B cell (primary cell): ENCODE measurements around the gene TP63. TPM values are rescaled to one million over a fixed set of nuclear protein-coding genes. Genes with fewer than 3 reads are reported as not detected.

Experiments used
- ATAC-seq: fragments of 200-7000 bp; cut with Tn5 transposase; one replicate; pipeline ENCODE4 v1.10.0; 2021; ENCODE audit warnings: low read depth, mild to moderate bottlenecking, moderate number of reproducible peaks, moderate library complexity
- CTCF ChIA-PET: fragments of 350-600 bp; sonication (Branson Sonifier 250); formaldehyde crosslinking; loops from one replicate; lab custom pipeline; 2021; ENCODE audit warnings: antibody characterized with exemption, inconsistent platforms; lab: Charles Lee
- POLR2A ChIA-PET: fragments of 350-600 bp; sonication (Branson Sonifier 250); formaldehyde crosslinking; loops from one replicate; lab custom pipeline; 2021; ENCODE audit warnings: antibody characterized with exemption; lab: Charles Lee
- DNase-seq: peaks from one replicate; pipeline ENCODE4 v3.0.0; 2013
- H2AFZ ChIP-seq: 2 replicates; pipeline ENCODE4 v1.6.1; 2012; ENCODE audit warnings: mild to moderate bottlenecking, low read depth, low read length; ENCODE audit not compliant: insufficient read depth, poor library complexity, severe bottlenecking
- H3K27ac ChIP-seq, 2 donors: 1 replicate in 1 of 2; 2 replicates in 1 of 2; pipeline ENCODE4 v1.5.1; 2012 to 2013; ENCODE audit warnings: low read length in 2 of 2, mild to moderate bottlenecking in 2 of 2, moderate library complexity in 1 of 2
- H3K27me3 ChIP-seq, 4 experiments: fragments of 200-600 bp in 1 of 4; sonication (generic) in 1 of 4; replicated peaks in 1 of 4; 1 replicate in 2 of 4; 2 replicates in 2 of 4; pipeline versions ENCODE4 v1.6.1 to v1.7.0; 2013 to 2016; ENCODE audit warnings: low read length in 3 of 4, mild to moderate bottlenecking in 2 of 4, mixed read lengths in 1 of 4, moderate library complexity in 1 of 4; ENCODE audit not compliant: insufficient read depth in 4 of 4, control insufficient read depth in 3 of 4; ENCODE audit errors: control extremely low read depth in 1 of 4
- H3K36me3 ChIP-seq, 2 experiments: replicated peaks in 1 of 2; 1 replicate in 1 of 2; 2 replicates in 1 of 2; pipeline versions ENCODE4 v1.6.1 to v1.7.1; 2013; ENCODE audit warnings: low read length in 1 of 2; ENCODE audit not compliant: insufficient read depth in 2 of 2, control insufficient read depth in 1 of 2; ENCODE audit errors: control extremely low read depth in 1 of 2, extremely low read depth in 1 of 2
- H3K4me1 ChIP-seq, 2 donors: fragments of 200-600 bp in 1 of 2; sonication (generic) in 1 of 2; 1 replicate in 1 of 2; 2 replicates in 1 of 2; pipeline versions ENCODE4 v1.5.1 to v1.6.1; 2013 to 2017; ENCODE audit warnings: low read length in 2 of 2; ENCODE audit not compliant: control insufficient read depth in 2 of 2, insufficient read depth in 2 of 2
- H3K4me2 ChIP-seq: replicated peaks from 2 replicates; pipeline ENCODE3; 2012; ENCODE audit warnings: mild to moderate bottlenecking, low read depth, low read length; ENCODE audit not compliant: poor library complexity, severe bottlenecking
- H3K4me3 ChIP-seq, 5 experiments: fragments of 200-600 bp in 1 of 5; sonication (generic) in 1 of 5; 1 replicate in 3 of 5; 2 replicates in 2 of 5; pipeline versions ENCODE4 v1.5.1 to v1.7.0; 2011 to 2016; ENCODE audit warnings: low read length in 4 of 5, mild to moderate bottlenecking in 4 of 5, low read depth in 2 of 5, control low read depth in 1 of 5, moderate library complexity in 1 of 5; ENCODE audit not compliant: insufficient read depth in 1 of 5; ENCODE audit errors: control extremely low read depth in 1 of 5, extremely low read depth in 1 of 5
- H3K79me2 ChIP-seq: fragments of 200-600 bp; sonication (generic); one replicate; pipeline ENCODE4 v1.6.0; 2016; ENCODE audit warnings: low read length; ENCODE audit not compliant: control insufficient read depth, insufficient read depth
- H3K9ac ChIP-seq: fragments of 200-600 bp; sonication (generic); 2 replicates; pipeline ENCODE4 v1.6.1; 2017; ENCODE audit warnings: mild to moderate bottlenecking, low read length, moderate library complexity
- H3K9me3 ChIP-seq, 3 donors: one replicate each; pipeline versions ENCODE4 v1.6.1 to v1.7.1; 2013; ENCODE audit warnings: low read length in 2 of 3; ENCODE audit not compliant: control insufficient read depth in 2 of 3, insufficient read depth in 1 of 3; ENCODE audit errors: control extremely low read depth in 1 of 3
- H4K20me1 ChIP-seq: 2 replicates; pipeline ENCODE4 v1.6.0; 2012; ENCODE audit warnings: mild to moderate bottlenecking, low read length; ENCODE audit not compliant: insufficient read depth, control insufficient read depth, poor library complexity, severe bottlenecking
- H3K27ac Mint-ChIP-seq: one replicate; pipeline ENCODE4 v1.8.0; 2021; ENCODE audit warnings: mixed read lengths
- H3K27me3 Mint-ChIP-seq: one replicate; pipeline ENCODE4 v1.8.0; 2021; ENCODE audit warnings: mixed read lengths
- H3K4me1 Mint-ChIP-seq: one replicate; pipeline ENCODE4 v1.8.0; 2021; ENCODE audit warnings: mixed read lengths
- H3K4me3 Mint-ChIP-seq: one replicate; pipeline ENCODE4 v1.8.0; 2021; ENCODE audit warnings: mixed read lengths
- H3K9me3 Mint-ChIP-seq: one replicate; pipeline ENCODE4 v1.8.0; 2022; ENCODE audit warnings: mixed read lengths; ENCODE audit not compliant: insufficient read depth
- EZH2 ChIP-seq: IDR thresholded peaks from 2 replicates; pipeline ENCODE4 v1.6.1; 2012; ENCODE audit warnings: borderline replicate concordance, low read depth, mild to moderate bottlenecking, moderate library complexity, low read length; ENCODE audit not compliant: insufficient read depth, poor library complexity, severe bottlenecking
- WGBS: methylation state at CpG from one replicate; pipeline ENCODE4 v1.1.5; 2013; ENCODE audit warnings: missing lambda C conversion rate; ENCODE audit not compliant: insufficient coverage; 5-methylcytosine and 5-hydroxymethylcytosine counted together
- intact Hi-C: fragments of 100-400 bp; cut with micrococcal nuclease; formaldehyde crosslinking; loops from one replicate; pipeline ENCODE4 v1.10.0; 2022
- polyA plus RNA-seq: library from polyadenylated mRNA; depleted of rRNA; stranded (reverse); fragments of >200 nt; gene quantifications from 2 replicates; pipeline ENCODE4 v1.2.3, GENCODE V29; 2012
- total RNA-seq, 2 donors: library from RNA; stranded (reverse); fragments of 120-200 nt in 1 of 2; gene quantifications; 1 replicate in 1 of 2; 2 replicates in 1 of 2; pipeline versions ENCODE4 v1.2.3 to v1.2.4, GENCODE V29; 2013 to 2022
- TF ChIP-seq, protein P1 (sequence below): fragments of 200-600 bp; IDR thresholded peaks from one replicate; pipeline ENCODE4 v1.8.0; 2022; ENCODE audit warnings: antibody characterized with exemption, mild to moderate bottlenecking

TP63 gene
- total and polyA plus RNA-seq, 2 donors (not counting 1 experiment from before 2014, with no cell fraction given), result 1.2 to 2.0 TPM

DNA sequence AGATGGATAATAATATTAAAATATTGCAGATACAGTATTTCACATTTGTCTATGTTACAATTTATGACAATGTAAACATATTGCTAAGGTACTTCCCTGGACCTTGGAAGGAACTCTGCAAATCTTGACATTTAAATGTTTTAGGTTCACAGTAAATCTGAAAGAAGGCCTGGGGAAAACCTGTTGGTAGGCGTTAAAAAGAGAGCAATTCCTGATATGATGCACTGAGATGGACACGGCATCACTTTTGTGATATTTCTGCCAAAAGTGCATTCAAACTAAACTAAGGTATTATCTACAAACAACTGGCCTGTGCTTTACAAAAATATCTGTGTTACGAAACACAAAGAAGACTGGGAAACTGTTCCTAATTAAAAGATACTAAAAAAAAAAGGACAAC, 6.1 kb upstream of the TP63 start:
- Mint-ChIP-seq H3K27me3 (no peaks in the 10 kb centered on the region), H3K27ac (no peak overlapping the region), H3K9me3 (no peaks in the 10 kb centered on the region), H3K4me3 (no peak overlapping the region), H3K4me1 (peaks cover under 1% of the 10 kb centered on the region)
- ChIA-PET CTCF (no interaction called here), POLR2A (no interaction called here)
- WGBS, result no CpG with 5 or more reads among the region's 3 CpGs
- Histone ChIP-seq H3K4me2 (no peak overlapping the region), H3K27me3 (no peaks in the 10 kb centered on the region), H3K79me2 (no peaks in the 10 kb centered on the region), H3K4me3 (no peak overlapping the region), H3K36me3 (no peaks in the 10 kb centered on the region), H3K4me1 (no peaks in the 10 kb centered on the region), H2AFZ (no peak overlapping the region), H4K20me1 (no peaks in the 10 kb centered on the region), H3K27ac (no peak overlapping the region), H3K9ac (no peak overlapping the region), H3K9me3 (peaks cover 0 to 2% (median 0%) of the 10 kb centered on the region in 3 donors)
- TF ChIP-seq, protein P1, sequence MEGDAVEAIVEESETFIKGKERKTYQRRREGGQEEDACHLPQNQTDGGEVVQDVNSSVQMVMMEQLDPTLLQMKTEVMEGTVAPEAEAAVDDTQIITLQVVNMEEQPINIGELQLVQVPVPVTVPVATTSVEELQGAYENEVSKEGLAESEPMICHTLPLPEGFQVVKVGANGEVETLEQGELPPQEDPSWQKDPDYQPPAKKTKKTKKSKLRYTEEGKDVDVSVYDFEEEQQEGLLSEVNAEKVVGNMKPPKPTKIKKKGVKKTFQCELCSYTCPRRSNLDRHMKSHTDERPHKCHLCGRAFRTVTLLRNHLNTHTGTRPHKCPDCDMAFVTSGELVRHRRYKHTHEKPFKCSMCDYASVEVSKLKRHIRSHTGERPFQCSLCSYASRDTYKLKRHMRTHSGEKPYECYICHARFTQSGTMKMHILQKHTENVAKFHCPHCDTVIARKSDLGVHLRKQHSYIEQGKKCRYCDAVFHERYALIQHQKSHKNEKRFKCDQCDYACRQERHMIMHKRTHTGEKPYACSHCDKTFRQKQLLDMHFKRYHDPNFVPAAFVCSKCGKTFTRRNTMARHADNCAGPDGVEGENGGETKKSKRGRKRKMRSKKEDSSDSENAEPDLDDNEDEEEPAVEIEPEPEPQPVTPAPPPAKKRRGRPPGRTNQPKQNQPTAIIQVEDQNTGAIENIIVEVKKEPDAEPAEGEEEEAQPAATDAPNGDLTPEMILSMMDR, result no peak
- no peak for TF ChIP-seq EZH2
- intact Hi-C loops, result no loop called here
- ATAC-seq (no peak), DNase-seq (no peak)

DNA sequence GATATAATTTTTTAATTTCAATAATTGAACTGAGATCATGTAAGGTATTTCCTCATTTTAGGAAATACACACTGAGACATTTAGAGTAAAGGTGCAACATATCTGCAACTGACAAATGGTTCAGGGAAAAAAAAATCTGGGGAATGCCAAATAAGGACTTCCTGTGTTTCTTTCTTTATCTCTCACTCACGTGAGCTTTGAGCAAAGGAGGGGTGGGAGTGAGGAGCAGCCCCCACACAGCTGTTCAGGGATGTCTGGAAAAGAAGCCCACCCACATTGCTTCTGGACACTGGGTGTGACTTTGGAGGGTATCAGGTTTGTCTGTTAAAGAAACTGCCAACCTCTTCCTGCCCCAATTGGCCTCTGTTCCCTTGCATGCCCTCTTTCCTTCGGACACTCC, 5.6 kb upstream of the TP63 start:
- Mint-ChIP-seq H3K4me3 (no peak overlapping the region), H3K4me1 (peaks cover 3% of the 10 kb centered on the region), H3K9me3 (no peaks in the 10 kb centered on the region), H3K27me3 (no peaks in the 10 kb centered on the region), H3K27ac (no peak overlapping the region)
- no peaks in the 10 kb centered on the region for H4K20me1 ChIP-seq
- H3K27ac ChIP-seq, result no peak overlapping the region
- DNase-seq (no peak), ATAC-seq (no peak)
- CTCF ChIA-PET, result no interaction called here
- no peaks in the 10 kb centered on the region for H3K79me2 ChIP-seq
- intact Hi-C loops, result no loop called here
- H3K4me3 ChIP-seq, result no peak overlapping the region
- H3K9ac ChIP-seq, result no peak overlapping the region
- H3K36me3 ChIP-seq, result no peaks in the 10 kb centered on the region
- WGBS, result no CpG with 5 or more reads among the region's 2 CpGs
- H3K27me3 ChIP-seq, result no peaks in the 10 kb centered on the region
- H2AFZ ChIP-seq, result no peak overlapping the region
- H3K9me3 ChIP-seq, result no peaks in the 10 kb centered on the region
- no peak for TF ChIP-seq EZH2
- TF ChIP-seq, protein P1, result no peak
- H3K4me1 ChIP-seq, result no peaks in the 10 kb centered on the region
- POLR2A ChIA-PET, result no interaction called here
- no peak overlapping the region for H3K4me2 ChIP-seq
